Breast epithelium (tissue), 4 donors: ENCODE data around the gene RAB11FIP5. TPM values are rescaled to one million over a fixed set of nuclear protein-coding genes. Genes with fewer than 3 reads are reported as not detected.

Experiments
- DNase-seq, 2 donors: peaks; one replicate each; pipeline ENCODE4 v3.0.0-alpha.2; 2019; ENCODE audit warnings: low spot score in 2 of 2
- H3K27ac ChIP-seq, 2 donors: fragments of 200-600 bp; sonication (generic) in 1 of 2; one replicate each; pipeline ENCODE4 v1.5.1; 2016 to 2019; ENCODE audit warnings: mild to moderate bottlenecking in 1 of 2
- H3K27me3 ChIP-seq, 2 donors: fragments of 200-600 bp; sonication (generic) in 1 of 2; one replicate each; pipeline versions ENCODE4 v1.5.1 to v1.6.0; 2017 to 2019; ENCODE audit warnings: control low read depth in 1 of 2, mild to moderate bottlenecking in 1 of 2
- H3K36me3 ChIP-seq: fragments of 200-600 bp; one replicate; pipeline ENCODE4 v1.5.1; 2019
- H3K4me1 ChIP-seq, 2 donors: fragments of 200-600 bp; sonication (generic); one replicate each; pipeline ENCODE4 v1.5.1; 2016 to 2019; ENCODE audit warnings: control low read depth in 1 of 2
- H3K4me3 ChIP-seq, 3 donors: fragments of 200-600 bp; sonication (generic); 1 replicate in 2 of 3; 2 replicates in 1 of 3; pipeline ENCODE4 v1.5.1; 2016 to 2019; ENCODE audit warnings: mild to moderate bottlenecking in 3 of 3, moderate library complexity in 2 of 3
- H3K9me3 ChIP-seq, 2 donors: fragments of 200-600 bp; sonication (generic) in 1 of 2; one replicate each; pipeline ENCODE4 v1.5.1; 2016 to 2019; ENCODE audit warnings: control low read depth in 1 of 2
- POLR2A ChIP-seq: fragments of 450-650 bp; IDR thresholded peaks from one replicate; pipeline ENCODE4 v1.6.1; 2016; ENCODE audit warnings: antibody characterized with exemption, mild to moderate bottlenecking, moderate library complexity
- POLR2AphosphoS5 ChIP-seq, 3 donors: sonication (generic); formaldehyde crosslinking; IDR thresholded peaks; one replicate each; pipeline ENCODE4 v1.6.1; 2017; ENCODE audit warnings: antibody characterized with exemption in 3 of 3
- intact Hi-C: fragments of 100-400 bp; cut with DNase I; formaldehyde crosslinking; loops from one replicate; pipeline ENCODE4 v1.15.1; 2023; ENCODE audit warnings: low total_unique reads
- total RNA-seq, 3 donors: library from RNA; depleted of rRNA; stranded (reverse); fragments of >200 nt; gene quantifications; one replicate each; pipeline ENCODE4 v1.1.0, GENCODE V29; 2016
- TF ChIP-seq, protein P1 (sequence below), 3 donors: fragments of 450-650 bp; IDR thresholded peaks; one replicate each; pipeline ENCODE4 v1.5.1; 2016 to 2017; ENCODE audit warnings: antibody characterized with exemption in 3 of 3, mild to moderate bottlenecking in 3 of 3, moderate library complexity in 3 of 3

The RAB11FIP5 gene
- total RNA-seq, 3 donors from 2014 or later, result 20.6 to 27.4 (median 26.5) TPM

GRCh38 chr2:73134471-73134870 lies 21.7 kb upstream of the RAB11FIP5 start:
- no peak overlapping the region for H3K4me3 ChIP-seq
- TF ChIP-seq POLR2A (no peak), POLR2AphosphoS5 (IDR thresholded peaks at IDR 0.05) (no peak)
- TF ChIP-seq, protein P1, sequence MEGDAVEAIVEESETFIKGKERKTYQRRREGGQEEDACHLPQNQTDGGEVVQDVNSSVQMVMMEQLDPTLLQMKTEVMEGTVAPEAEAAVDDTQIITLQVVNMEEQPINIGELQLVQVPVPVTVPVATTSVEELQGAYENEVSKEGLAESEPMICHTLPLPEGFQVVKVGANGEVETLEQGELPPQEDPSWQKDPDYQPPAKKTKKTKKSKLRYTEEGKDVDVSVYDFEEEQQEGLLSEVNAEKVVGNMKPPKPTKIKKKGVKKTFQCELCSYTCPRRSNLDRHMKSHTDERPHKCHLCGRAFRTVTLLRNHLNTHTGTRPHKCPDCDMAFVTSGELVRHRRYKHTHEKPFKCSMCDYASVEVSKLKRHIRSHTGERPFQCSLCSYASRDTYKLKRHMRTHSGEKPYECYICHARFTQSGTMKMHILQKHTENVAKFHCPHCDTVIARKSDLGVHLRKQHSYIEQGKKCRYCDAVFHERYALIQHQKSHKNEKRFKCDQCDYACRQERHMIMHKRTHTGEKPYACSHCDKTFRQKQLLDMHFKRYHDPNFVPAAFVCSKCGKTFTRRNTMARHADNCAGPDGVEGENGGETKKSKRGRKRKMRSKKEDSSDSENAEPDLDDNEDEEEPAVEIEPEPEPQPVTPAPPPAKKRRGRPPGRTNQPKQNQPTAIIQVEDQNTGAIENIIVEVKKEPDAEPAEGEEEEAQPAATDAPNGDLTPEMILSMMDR (IDR thresholded peaks at IDR 0.05), result no peak
- no peaks in the 10 kb centered on the region for H3K36me3 ChIP-seq
- DNase-seq, result no peak
- intact Hi-C loops, result no loop called here
- no peaks in the 10 kb centered on the region for H3K27me3 ChIP-seq
- H3K9me3 ChIP-seq, result no peaks in the 10 kb centered on the region
- no peak overlapping the region for H3K27ac ChIP-seq
- H3K4me1 ChIP-seq, result no peaks in the 10 kb centered on the region

DNA sequence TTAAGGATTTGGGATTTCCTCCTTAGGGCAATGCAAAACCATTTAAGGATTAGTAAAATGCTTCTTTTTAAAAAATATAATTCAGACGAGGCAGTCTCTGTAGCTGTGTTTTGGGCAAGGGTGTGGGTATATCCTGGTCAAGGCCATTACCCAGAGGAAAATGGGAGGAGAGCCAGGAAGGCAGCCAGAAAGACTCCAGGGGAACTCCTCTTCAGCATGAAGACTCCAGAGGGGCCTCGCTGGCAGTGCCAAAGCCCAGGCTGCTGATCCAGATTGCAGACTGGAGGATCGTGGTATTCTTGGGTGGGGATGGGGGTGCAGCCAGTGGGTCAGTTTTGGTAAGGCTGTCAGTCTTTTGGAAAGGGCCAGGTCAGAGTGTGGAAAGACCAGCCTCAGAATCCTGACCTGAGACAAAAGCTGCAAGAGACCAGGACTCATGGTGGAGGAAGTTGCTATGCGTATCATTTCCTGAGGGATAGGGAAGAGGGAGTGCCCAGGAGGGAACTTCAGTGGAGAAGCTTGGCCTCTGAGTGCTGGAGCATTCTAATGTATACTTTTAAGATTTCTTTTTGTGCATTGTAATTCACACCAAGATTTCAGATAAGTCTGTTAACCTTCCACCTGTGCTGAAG lies 20.9 kb upstream of the RAB11FIP5 start:
- no peak for DNase-seq
- H3K4me1 ChIP-seq, result no peaks in the 10 kb centered on the region
- TF ChIP-seq POLR2AphosphoS5 (IDR thresholded peaks at IDR 0.05) (no peak), POLR2A (no peak)
- TF ChIP-seq, protein P1 (IDR thresholded peaks at IDR 0.05), result no peak
- no peaks in the 10 kb centered on the region for H3K27me3 ChIP-seq
- no peak overlapping the region for H3K4me3 ChIP-seq
- no peaks in the 10 kb centered on the region for H3K9me3 ChIP-seq
- intact Hi-C loops, result no loop called here
- no peak overlapping the region for H3K27ac ChIP-seq
- H3K36me3 ChIP-seq, result no peaks in the 10 kb centered on the region

DNA sequence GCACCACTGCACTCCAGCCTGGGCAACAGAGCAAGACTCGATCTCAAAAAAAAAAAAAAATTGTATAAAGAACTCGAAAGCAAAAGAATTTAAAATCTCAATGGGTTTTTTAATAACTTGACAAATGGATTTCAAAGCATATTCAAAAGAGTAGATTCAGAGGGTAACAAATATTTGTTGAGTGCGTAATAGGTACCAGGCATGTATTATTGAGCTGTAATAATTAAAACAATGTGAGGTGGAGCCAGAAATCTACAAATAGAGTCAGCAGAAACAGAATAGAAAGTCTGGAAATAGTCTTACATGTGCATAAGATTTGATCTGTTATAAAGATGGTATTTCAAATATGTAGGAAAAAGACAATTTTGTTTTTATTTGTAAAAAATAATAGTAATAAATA lies 19.1 kb upstream of the RAB11FIP5 start:
- no peak for DNase-seq
- H3K27ac ChIP-seq, result no peak overlapping the region
- TF ChIP-seq POLR2AphosphoS5 (IDR thresholded peaks at IDR 0.05) (no peak), POLR2A (no peak)
- TF ChIP-seq, protein P1 (IDR thresholded peaks at IDR 0.05), result no peak
- no peaks in the 10 kb centered on the region for H3K27me3 ChIP-seq
- H3K36me3 ChIP-seq, result no peaks in the 10 kb centered on the region
- no peaks in the 10 kb centered on the region for H3K4me1 ChIP-seq
- H3K9me3 ChIP-seq, result no peaks in the 10 kb centered on the region
- intact Hi-C loops, result no loop called here
- no peak overlapping the region for H3K4me3 ChIP-seq

GRCh38 chr2:73130790-73131189 lies 18.0 kb upstream of the RAB11FIP5 start:
- DNase-seq, result no peak
- H3K27ac ChIP-seq, result no peak overlapping the region

GRCh38 chr2:73128841-73129535 lies 16.2 kb upstream of the RAB11FIP5 start:
- no peak for DNase-seq

More at GRCh38 chr2:73130790-73131189, 18.0 kb upstream of the RAB11FIP5 start:
- TF ChIP-seq POLR2AphosphoS5 (IDR thresholded peaks at IDR 0.05), result no peak
- TF ChIP-seq, protein P1 (IDR thresholded peaks at IDR 0.05), result no peak
- no peak for TF ChIP-seq POLR2A
- Histone ChIP-seq H3K4me3 (no peak overlapping the region), H3K4me1 (no peaks in the 10 kb centered on the region), H3K9me3 (no peaks in the 10 kb centered on the region), H3K27me3 (no peaks in the 10 kb centered on the region), H3K36me3 (no peaks in the 10 kb centered on the region)
- intact Hi-C loops, result no loop called here

More at GRCh38 chr2:73128841-73129535, 16.2 kb upstream of the RAB11FIP5 start:
- Histone ChIP-seq H3K36me3 (no peaks in the 10 kb centered on the region), H3K4me1 (no peaks in the 10 kb centered on the region), H3K27ac (no peak overlapping the region), H3K27me3 (no peaks in the 10 kb centered on the region), H3K9me3 (no peaks in the 10 kb centered on the region), H3K4me3 (no peak overlapping the region)
- intact Hi-C loops, result no loop called here
- TF ChIP-seq, protein P1 (IDR thresholded peaks at IDR 0.05), result no peak
- TF ChIP-seq POLR2A (no peak), POLR2AphosphoS5 (IDR thresholded peaks at IDR 0.05) (no peak)
